HCT116 (cell line): ENCODE measurements around the gene LEMD3. TPM values are rescaled to one million over a fixed set of nuclear protein-coding genes. Genes with fewer than 3 reads are reported as not detected.
A peak's percentile ranks its signal among the peaks of the same experiment; 100 is the strongest.

Experiments
- ATAC-seq: fragments of 200-7000 bp; cut with Tn5 transposase; 2 replicates; pipeline ENCODE4 v1.9.1; 2020; ENCODE audit warnings: mild to moderate bottlenecking, moderate library complexity
- BruUV-seq: library from RNA; stranded (reverse); fragments of 400-500 nt; replicated peaks from 2 replicates; lab custom pipeline; 2021; lab: Mats Ljungman, UMichigan
- CTCF ChIA-PET: fragments of 300-600 bp; sonication (Branson Sonifier 250); formaldehyde crosslinking; loops from one replicate; lab custom pipeline; 2021; ENCODE audit warnings: antibody characterized with exemption; lab: Charles Lee
- POLR2A ChIA-PET: fragments of 300-600, 350-600 bp; sonication (Branson Sonifier 250); formaldehyde crosslinking; loops from one replicate; lab custom pipeline; 2021; ENCODE audit warnings: antibody characterized with exemption; lab: Charles Lee
- RAD21 ChIA-PET, 2 experiments: fragments of 300-600 bp; sonication (Branson Sonifier 250); formaldehyde crosslinking; loops; one replicate each; lab custom pipeline; 2023; ENCODE audit warnings: low total read pairs in 2 of 2; ENCODE audit not compliant: uncharacterized antibody in 2 of 2, unreplicated experiment in 2 of 2, low non-redundant PET in 1 of 2; lab: Charles Lee
- DNase-seq: peaks from one replicate; pipeline ENCODE4 v3.0.0-alpha.2; 2010; ENCODE audit warnings: low read depth, low spot score
- H2AFZ ChIP-seq: fragments of 200-600 bp; shearing (Covaris generic), sonication (generic); 2 replicates; pipeline ENCODE4 v1.6.1; 2017; ENCODE audit warnings: low read depth, mixed run types, mixed read lengths, antibody characterized with exemption, low read length; ENCODE audit not compliant: poor library complexity, severe bottlenecking
- H3K27ac ChIP-seq: 2 replicates; pipeline ENCODE4 v1.5.1; 2012; ENCODE audit warnings: low read depth, low read length
- H3K27me3 ChIP-seq: fragments of 200-600 bp; sonication (generic); 2 replicates; pipeline ENCODE4 v1.6.1; 2016; ENCODE audit warnings: mixed run types, low read length, mixed read lengths; ENCODE audit not compliant: insufficient read depth
- H3K36me3 ChIP-seq, 2 experiments: fragments of 200-500 bp in 1 of 2; fragments of 200-600 bp in 1 of 2; sonication (Bioruptor generic) in 1 of 2; sonication (generic) in 1 of 2; 2 replicates each; pipeline versions ENCODE4 v1.5.1 to v1.6.1; 2014 to 2016; ENCODE audit warnings: low read length in 2 of 2, inconsistent platforms in 1 of 2, mixed read lengths in 1 of 2, mixed run types in 1 of 2; ENCODE audit not compliant: insufficient read depth in 2 of 2, control insufficient read depth in 1 of 2
- H3K4me1 ChIP-seq, 2 experiments: fragments of 200-600 bp in 1 of 2; sonication (generic) in 1 of 2; 2 replicates each; pipeline versions ENCODE4 v1.5.1 to v1.6.1; 2012 to 2017; ENCODE audit warnings: low read length in 2 of 2, inconsistent platforms in 1 of 2, mild to moderate bottlenecking in 1 of 2, mixed read lengths in 1 of 2, mixed run types in 1 of 2, moderate library complexity in 1 of 2; ENCODE audit not compliant: insufficient read depth in 2 of 2, control insufficient read depth in 1 of 2
- H3K4me2 ChIP-seq: fragments of 200-600 bp; sonication (generic); 2 replicates; pipeline ENCODE4 v1.6.1; 2017; ENCODE audit warnings: mixed run types, low read length, mixed read lengths
- H3K4me3 ChIP-seq, 2 experiments: fragments of 200-600 bp in 1 of 2; sonication (generic) in 1 of 2; replicated peaks in 1 of 2; 2 replicates each; pipeline ENCODE4 v1.5.1; 2011 to 2016; ENCODE audit warnings: low read length in 2 of 2, control low read depth in 1 of 2, low read depth in 1 of 2, mild to moderate bottlenecking in 1 of 2, mixed read lengths in 1 of 2, mixed run types in 1 of 2
- H3K79me2 ChIP-seq: fragments of 200-600 bp; sonication (generic); 2 replicates; pipeline ENCODE4 v1.6.1; 2017; ENCODE audit warnings: mild to moderate bottlenecking, mixed run types, low read length, moderate library complexity, mixed read lengths; ENCODE audit not compliant: insufficient read depth
- H3K9ac ChIP-seq: fragments of 200-600 bp; sonication (generic); 2 replicates; pipeline ENCODE4 v1.6.1; 2016; ENCODE audit warnings: low read length, mixed read lengths
- H3K9me2 ChIP-seq: fragments of 200-600 bp; sonication (generic), shearing (Covaris generic); 2 replicates; pipeline ENCODE4 v1.6.1; 2017; ENCODE audit warnings: mixed run types, mild to moderate bottlenecking, moderate library complexity; ENCODE audit not compliant: insufficient read depth
- H3K9me3 ChIP-seq, 2 experiments: fragments of 200-500 bp in 1 of 2; fragments of 200-600 bp in 1 of 2; sonication (Bioruptor generic) in 1 of 2; sonication (generic) in 1 of 2; 2 replicates each; pipeline ENCODE4 v1.6.1; 2014 to 2017; ENCODE audit warnings: low read length in 2 of 2, mixed read lengths in 2 of 2, inconsistent platforms in 1 of 2, low read depth in 1 of 2, mild to moderate bottlenecking in 1 of 2, mixed run types in 1 of 2, moderate library complexity in 1 of 2; ENCODE audit not compliant: control insufficient read depth in 1 of 2, insufficient read depth in 1 of 2
- H4K20me1 ChIP-seq: fragments of 200-600 bp; sonication (generic), shearing (Covaris generic); 2 replicates; pipeline ENCODE4 v1.6.1; 2017; ENCODE audit warnings: mixed run types, mild to moderate bottlenecking, moderate library complexity; ENCODE audit not compliant: insufficient read depth
- CBX3 ChIP-seq: IDR thresholded peaks from 2 replicates; pipeline ENCODE4 v1.6.1; 2012; ENCODE audit warnings: low read depth
- CEBPB ChIP-seq: IDR thresholded peaks from 2 replicates; pipeline ENCODE4 v1.6.1; 2012; ENCODE audit warnings: low read depth
- CTCF ChIP-seq, 3 experiments: fragments of 200-600 bp in 1 of 3; sonication (generic) in 1 of 3; IDR thresholded peaks in 2 of 3; conservative IDR thresholded peaks in 1 of 3; 2 replicates each; pipeline ENCODE4 v1.5.1; 2012 to 2017; ENCODE audit warnings: low read depth in 2 of 3, low read length in 2 of 3, antibody characterized with exemption in 1 of 3, borderline replicate concordance in 1 of 3, control low read depth in 1 of 3, mild to moderate bottlenecking in 1 of 3, mixed read lengths in 1 of 3, mixed run types in 1 of 3, moderate library complexity in 1 of 3; ENCODE audit not compliant: insufficient read depth in 1 of 3
- EGR1 ChIP-seq: IDR thresholded peaks from 2 replicates; pipeline ENCODE4 v1.6.1; 2012; ENCODE audit warnings: low read depth
- EZH2phosphoT487 ChIP-seq: fragments of 200-600 bp; IDR thresholded peaks from 2 replicates; pipeline ENCODE4 v1.6.1; 2018; ENCODE audit warnings: antibody characterized with exemption, borderline replicate concordance
- FOSL1 ChIP-seq: IDR thresholded peaks from 2 replicates; pipeline ENCODE4 v1.6.1; 2012; ENCODE audit warnings: low read depth
- JUND ChIP-seq: IDR thresholded peaks from 2 replicates; pipeline ENCODE4 v1.6.1; 2012
- POLR2AphosphoS5 ChIP-seq: IDR thresholded peaks from 2 replicates; pipeline ENCODE4 v1.6.1; 2011; ENCODE audit warnings: mild to moderate bottlenecking, low read depth, low read length, moderate library complexity
- REST ChIP-seq: IDR thresholded peaks from 2 replicates; pipeline ENCODE4 v1.6.1; 2012; ENCODE audit warnings: low read depth
- SIN3A ChIP-seq: IDR thresholded peaks from 2 replicates; pipeline ENCODE4 v1.6.1; 2012; ENCODE audit warnings: low read depth
- TCF7L2 ChIP-seq: IDR thresholded peaks from 2 replicates; pipeline ENCODE4 v1.7.0; 2011; ENCODE audit warnings: borderline replicate concordance, inconsistent platforms; ENCODE audit not compliant: insufficient read depth, insufficient read length; ENCODE audit errors: extremely low read depth
- YY1 ChIP-seq: IDR thresholded peaks from 2 replicates; pipeline ENCODE4 v1.6.1; 2011; ENCODE audit warnings: low read length, low read depth, moderate library complexity, mild to moderate bottlenecking; ENCODE audit not compliant: insufficient replicate concordance; ENCODE audit errors: extremely low read depth
- ZNF274 ChIP-seq: fragments of 200-500 bp; sonication (Bioruptor generic); IDR thresholded peaks from 2 replicates; pipeline ENCODE4 v1.6.1; 2014; ENCODE audit warnings: mild to moderate bottlenecking, low read depth, low read length, inconsistent platforms
- intact Hi-C: fragments of 100-400 bp; cut with micrococcal nuclease; formaldehyde crosslinking; loops from 2 replicates; pipeline ENCODE4 v1.10.0; 2022
- total RNA-seq: library from RNA; stranded (reverse); gene quantifications from one replicate; pipeline ENCODE4 v1.2.1, GENCODE V29; 2021; ENCODE audit not compliant: unreplicated experiment
- TF ChIP-seq, protein P1 (sequence below): IDR thresholded peaks from 2 replicates; pipeline ENCODE4 v1.6.1; 2012

LEMD3 gene
- total RNA-seq, 1 experiment from 2014 or later: 28.7 TPM

DNA sequence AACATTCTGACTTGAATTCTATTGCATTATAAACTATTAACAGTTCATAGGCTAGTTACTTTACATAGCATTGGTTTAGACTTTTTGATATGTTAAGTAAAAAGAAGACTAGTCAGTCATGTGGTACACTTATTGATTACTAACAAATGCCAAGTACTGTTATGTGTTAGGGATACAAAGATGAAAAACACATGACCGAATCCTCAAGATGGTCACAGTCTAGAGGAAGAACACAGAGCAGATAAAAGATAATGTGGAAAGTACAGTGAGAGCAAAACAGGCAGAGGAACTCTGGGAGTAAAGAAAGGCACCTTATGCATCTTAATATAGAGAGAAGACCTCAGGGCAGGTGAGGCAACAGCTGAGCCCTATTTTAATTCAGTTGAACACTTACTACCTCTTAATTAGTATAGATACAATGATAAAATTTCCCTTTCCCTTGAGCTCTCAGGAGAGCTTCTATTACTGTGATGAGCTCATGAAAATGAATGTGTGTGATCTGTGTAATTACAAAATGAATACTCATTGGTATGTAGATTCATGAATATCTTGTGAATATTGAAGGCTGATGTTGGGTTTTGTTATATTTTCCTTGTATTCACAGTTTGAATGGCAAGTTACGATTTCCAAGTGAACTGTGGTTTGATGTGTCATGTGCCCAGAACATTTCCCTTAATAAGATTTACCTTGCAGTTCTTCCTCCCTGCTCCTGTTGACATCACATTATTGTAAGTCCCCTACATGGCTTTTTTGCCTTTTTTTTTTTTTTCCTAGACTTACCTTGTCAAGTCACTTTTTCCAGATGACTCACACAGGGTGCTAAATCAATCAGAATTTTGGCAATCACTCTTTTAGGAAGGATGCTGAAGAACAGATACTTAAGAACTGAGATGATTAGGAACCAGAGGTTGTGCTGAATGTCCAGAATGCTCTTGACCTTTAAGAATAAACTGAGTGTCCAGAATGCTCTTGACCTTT, 79.6 kb downstream of the LEMD3 start:
- POLR2A ChIA-PET: no interaction called here
- CTCF ChIA-PET: no interaction called here
- BruUV-seq: TSS peak; percentile 4
- H2AFZ ChIP-seq: no peak overlapping the region
- H3K79me2 ChIP-seq: no peaks in the 10 kb centered on the region
- no peak overlapping the region for H3K4me3 ChIP-seq
- H3K9me3 ChIP-seq: no peaks in the 10 kb centered on the region
- DNase-seq (peak; percentile 13), ATAC-seq (no peak)
- TF ChIP-seq FOSL1 (peak; percentile 80), JUND (peak; percentile 67), SIN3A (no peak), CBX3 (0 out of 2 replicates have a peak, but pooled peaks have one; percentile 8)
- intact Hi-C loops: no loop called here
- no peaks in the 10 kb centered on the region for H3K9me2 ChIP-seq
- no peaks in the 10 kb centered on the region for H3K27me3 ChIP-seq
- no peak overlapping the region for H3K9ac ChIP-seq
- no peaks in the 10 kb centered on the region for H3K4me1 ChIP-seq
- no peak overlapping the region for H3K4me2 ChIP-seq
- RAD21 ChIA-PET: no interaction called here
- no peaks in the 10 kb centered on the region for H4K20me1 ChIP-seq
- no peak overlapping the region for H3K27ac ChIP-seq
- peaks cover 3 to 8% of the 10 kb centered on the region in 2 experiments; a peak in 3 of 4 replicates for H3K36me3 ChIP-seq

GRCh38 chr12:65252515-65252914, 83.1 kb downstream of the LEMD3 start:
- no peak for DNase-seq
- H3K9me3 ChIP-seq: no peaks in the 10 kb centered on the region
- CTCF ChIA-PET: no interaction called here
- POLR2A ChIA-PET: no interaction called here
- H3K9me2 ChIP-seq: no peaks in the 10 kb centered on the region
- no peaks in the 10 kb centered on the region for H3K4me1 ChIP-seq
- no TSS peak for BruUV-seq
- H4K20me1 ChIP-seq: no peaks in the 10 kb centered on the region
- ATAC-seq: no peak
- no peaks in the 10 kb centered on the region for H3K79me2 ChIP-seq
- no peak overlapping the region for H3K4me3 ChIP-seq
- H3K27me3 ChIP-seq: no peaks in the 10 kb centered on the region
- H3K4me2 ChIP-seq: no peak overlapping the region
- no peak overlapping the region for H3K9ac ChIP-seq
- no peak overlapping the region for H2AFZ ChIP-seq
- no peak overlapping the region for H3K27ac ChIP-seq
- intact Hi-C loops: no loop called here
- no peaks in the 10 kb centered on the region for H3K36me3 ChIP-seq
- RAD21 ChIA-PET: no interaction called here
- TF ChIP-seq EGR1 (no peak), JUND (no peak), YY1 (no peak), ZNF274 (no peak), TCF7L2 (no peak), CEBPB (no peak), POLR2AphosphoS5 (no peak), EZH2phosphoT487 (no peak), REST (no peak), CTCF (IDR thresholded peaks at IDR 0.05 in 2 of 3, conservative IDR thresholded peaks at IDR 0.05 in 1 of 3; ENCODE audit: borderline replicate concordance in 1 of 3, insufficient read depth in 1 of 3, low read depth in 2 of 3, low read length in 2 of 3) (no peak)
- TF ChIP-seq, protein P1, sequence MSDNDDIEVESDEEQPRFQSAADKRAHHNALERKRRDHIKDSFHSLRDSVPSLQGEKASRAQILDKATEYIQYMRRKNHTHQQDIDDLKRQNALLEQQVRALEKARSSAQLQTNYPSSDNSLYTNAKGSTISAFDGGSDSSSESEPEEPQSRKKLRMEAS: no peak
